Ishikawa (cell line): ENCODE measurements around the gene C7.
A peak's percentile ranks its signal among the peaks of the same experiment; 100 is the strongest.

ENCODE experiments used
- CEBPB ChIP-seq: IDR thresholded peaks from 2 replicates; pipeline ENCODE4 v1.6.1; 2012
- CREB1 ChIP-seq: IDR thresholded peaks from 2 replicates; pipeline ENCODE4 v1.6.1; 2012; ENCODE audit warnings: low read depth
- EGR1 ChIP-seq: IDR thresholded peaks from 2 replicates; pipeline ENCODE4 v1.6.1; 2012
- EP300 ChIP-seq: IDR thresholded peaks from 2 replicates; pipeline ENCODE4 v1.6.1; 2012; ENCODE audit warnings: borderline replicate concordance
- FOXM1 ChIP-seq: IDR thresholded peaks from 2 replicates; pipeline ENCODE4 v1.6.1; 2012; ENCODE audit warnings: low read depth, borderline replicate concordance
- NFIC ChIP-seq: IDR thresholded peaks from 2 replicates; pipeline ENCODE4 v1.6.1; 2012
- RAD21 ChIP-seq: IDR thresholded peaks from 2 replicates; pipeline ENCODE4 v1.6.1; 2012; ENCODE audit warnings: low read depth
- REST ChIP-seq: IDR thresholded peaks from 2 replicates; pipeline ENCODE4 v1.6.1; 2012; ENCODE audit warnings: low read depth, mild to moderate bottlenecking
- TAF1 ChIP-seq: IDR thresholded peaks from 2 replicates; pipeline ENCODE4 v1.6.1; 2012; ENCODE audit warnings: low read depth, mild to moderate bottlenecking
- TCF12 ChIP-seq: IDR thresholded peaks from 2 replicates; pipeline ENCODE4 v1.6.1; 2012; ENCODE audit warnings: low read depth
- TEAD4 ChIP-seq: IDR thresholded peaks from 2 replicates; pipeline ENCODE4 v1.6.1; 2012
- YY1 ChIP-seq: IDR thresholded peaks from 2 replicates; pipeline ENCODE4 v1.6.1; 2012; ENCODE audit warnings: low read depth
- ZBTB7A ChIP-seq: IDR thresholded peaks from 2 replicates; pipeline ENCODE4 v1.6.1; 2012; ENCODE audit warnings: low read depth
- TF ChIP-seq, protein P1 (sequence below): IDR thresholded peaks from 2 replicates; pipeline ENCODE4 v1.6.1; 2012
- TF ChIP-seq, protein P2 (sequence below): IDR thresholded peaks from 2 replicates; pipeline ENCODE4 v1.6.1; 2012

C7 gene

GRCh38 chr5:40882291-40882690 is 27.0 kb upstream of the C7 start:
- no peak for TF ChIP-seq YY1
- no peak for TF ChIP-seq CEBPB
- TF ChIP-seq TAF1, result no peak
- no peak for TF ChIP-seq TCF12
- no peak for TF ChIP-seq CREB1
- TF ChIP-seq EP300, result no peak
- TF ChIP-seq NFIC, result no peak
- TF ChIP-seq FOXM1, result no peak
- no peak for TF ChIP-seq RAD21
- no peak for TF ChIP-seq EGR1
- TF ChIP-seq, protein P1, sequence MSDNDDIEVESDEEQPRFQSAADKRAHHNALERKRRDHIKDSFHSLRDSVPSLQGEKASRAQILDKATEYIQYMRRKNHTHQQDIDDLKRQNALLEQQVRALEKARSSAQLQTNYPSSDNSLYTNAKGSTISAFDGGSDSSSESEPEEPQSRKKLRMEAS, result no peak
- TF ChIP-seq, protein P2, sequence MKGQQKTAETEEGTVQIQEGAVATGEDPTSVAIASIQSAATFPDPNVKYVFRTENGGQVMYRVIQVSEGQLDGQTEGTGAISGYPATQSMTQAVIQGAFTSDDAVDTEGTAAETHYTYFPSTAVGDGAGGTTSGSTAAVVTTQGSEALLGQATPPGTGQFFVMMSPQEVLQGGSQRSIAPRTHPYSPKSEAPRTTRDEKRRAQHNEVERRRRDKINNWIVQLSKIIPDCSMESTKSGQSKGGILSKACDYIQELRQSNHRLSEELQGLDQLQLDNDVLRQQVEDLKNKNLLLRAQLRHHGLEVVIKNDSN, result no peak
- no peak for TF ChIP-seq REST
- TF ChIP-seq ZBTB7A, result no peak
- no peak for TF ChIP-seq TEAD4

DNA sequence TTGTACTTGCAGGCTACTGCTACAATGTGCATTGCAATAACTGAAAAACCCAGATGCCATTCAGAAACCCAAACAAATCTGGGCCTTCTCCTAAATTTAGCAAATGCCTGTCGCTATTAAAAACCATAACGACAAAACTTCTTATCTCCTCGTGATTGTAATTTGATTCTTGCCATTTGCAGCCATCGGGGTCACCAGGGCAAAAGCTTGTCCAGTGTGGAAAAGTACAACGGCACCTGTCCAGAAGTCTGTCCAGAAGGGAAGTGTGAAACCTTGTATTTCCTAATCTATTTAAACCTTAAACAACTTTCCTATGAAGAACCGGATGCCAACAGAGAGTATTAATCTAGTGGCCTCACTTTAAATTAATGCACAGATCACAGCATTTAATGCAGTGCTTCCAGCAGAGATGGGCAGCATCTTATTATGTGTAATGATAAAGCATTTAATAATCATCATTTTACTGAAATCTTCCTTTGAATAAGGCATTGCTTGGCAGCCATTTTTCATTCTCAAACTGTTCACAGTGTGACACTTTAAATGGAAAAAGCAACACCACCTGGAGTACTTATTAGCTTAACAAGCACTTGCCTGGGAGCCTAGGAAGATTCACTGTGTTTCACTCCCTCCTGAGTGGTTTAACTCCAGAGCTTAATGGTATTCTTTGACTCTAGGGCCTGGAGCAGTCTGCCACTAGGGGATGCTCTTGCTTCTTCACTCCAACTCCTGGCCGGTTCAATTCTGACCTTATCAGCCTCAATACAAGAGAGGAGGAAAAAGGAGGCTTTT is 4.9 kb upstream of the C7 start:
- TF ChIP-seq TCF12, result no peak
- no peak for TF ChIP-seq NFIC
- TF ChIP-seq RAD21, result peak; percentile 86

DNA sequence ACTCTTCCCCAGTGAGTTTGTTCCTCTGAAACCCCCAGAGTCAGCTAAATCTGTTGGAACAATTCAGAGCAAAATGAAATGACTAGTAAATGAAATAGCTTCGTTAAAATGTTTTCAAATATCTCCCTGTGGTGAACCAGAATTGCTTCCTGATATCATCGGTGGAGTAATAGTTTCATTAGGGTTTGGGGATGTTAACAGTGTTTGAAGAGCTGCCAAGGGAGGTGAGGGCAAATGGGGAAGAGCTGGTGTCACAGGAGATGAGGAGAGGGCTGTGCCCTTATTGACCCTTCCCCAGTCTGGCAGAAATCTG is 4.3 kb upstream of the C7 start:
- TF ChIP-seq TEAD4 (no peak), ZBTB7A (no peak), CEBPB (no peak), CREB1 (no peak), FOXM1 (no peak)

GRCh38 chr5:40906351-40906751 is 2.9 kb upstream of the C7 start:
- TF ChIP-seq TEAD4 (no peak), RAD21 (no peak), ZBTB7A (no peak)
- TF ChIP-seq, protein P1, result no peak

GRCh38 chr5:40909723-40910122 is 426 bp downstream of the C7 start:
- TF ChIP-seq, protein P2, result no peak
- TF ChIP-seq ZBTB7A (no peak), NFIC (no peak), REST (no peak), YY1 (no peak), EGR1 (no peak)

DNA sequence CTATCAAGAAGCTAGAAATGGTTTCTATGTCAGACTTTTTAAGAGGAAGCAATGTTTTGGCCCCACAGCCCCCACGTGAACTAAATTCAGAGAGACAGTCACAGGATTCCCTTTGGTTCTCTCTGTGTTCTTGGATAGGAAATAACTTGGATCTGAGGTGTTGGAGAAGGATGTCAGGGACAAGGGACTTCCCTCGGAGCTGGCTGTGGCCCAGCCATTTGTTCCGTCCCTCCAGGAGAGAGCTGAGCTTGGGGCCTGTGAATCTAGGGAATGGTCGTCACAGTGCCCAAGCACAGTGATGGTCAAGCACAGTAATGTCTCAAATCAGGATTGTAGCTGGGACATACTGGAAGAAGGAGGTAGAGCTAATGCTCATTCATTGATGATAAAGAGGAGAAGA is 2.0 kb downstream of the C7 start:
- no peak for TF ChIP-seq NFIC
- TF ChIP-seq, protein P1, result no peak
- no peak for TF ChIP-seq CEBPB
- TF ChIP-seq, protein P2, result no peak
- TF ChIP-seq FOXM1, result no peak
- TF ChIP-seq ZBTB7A, result no peak
- no peak for TF ChIP-seq EGR1
- no peak for TF ChIP-seq REST
- no peak for TF ChIP-seq TCF12
- TF ChIP-seq TEAD4, result no peak
- TF ChIP-seq CREB1, result no peak
- TF ChIP-seq RAD21, result no peak
- TF ChIP-seq YY1, result no peak
- no peak for TF ChIP-seq TAF1
- TF ChIP-seq EP300, result no peak
